CMK (cell line): ENCODE data around the gene CERS4.
"Not testable (repeated sequence)": the region's sequence is repeated elsewhere in the genome, so short reads cannot be mapped to it uniquely, and the experiment has no call there.

ENCODE experiments used
- DNase-seq: peaks from one replicate; pipeline ENCODE4 v3.0.0-alpha.2; 2010; ENCODE audit warnings: low read depth

The CERS4 gene

GRCh38 chr19:8210421-8211101, 1.4 kb downstream of the CERS4 start:
- DNase-seq = no peak

- no peak for DNase-seq
Measured at GRCh38 chr19:8212212-8212611, 3.0 kb downstream of the CERS4 start.

GRCh38 chr19:8212916-8213315, 3.7 kb downstream of the CERS4 start:
- no peak for DNase-seq

GRCh38 chr19:8213827-8214672, 4.9 kb downstream of the CERS4 start:
- DNase-seq = no peak

- peak; percentile 74 for DNase-seq
Measured at GRCh38 chr19:8214802-8215201, 5.6 kb downstream of the CERS4 start.

GRCh38 chr19:8215783-8216182, 6.6 kb downstream of the CERS4 start:
- DNase-seq = no peak

- no peak for DNase-seq
Measured at GRCh38 chr19:8216357-8216756, 7.2 kb downstream of the CERS4 start.

GRCh38 chr19:8218127-8218526, 9.0 kb downstream of the CERS4 start:
- DNase-seq = not testable (repeated sequence)

- DNase-seq = no peak
Measured at GRCh38 chr19:8220481-8220880, 11.3 kb downstream of the CERS4 start.

GRCh38 chr19:8221161-8221560, 12.0 kb downstream of the CERS4 start:
- no peak for DNase-seq

- not testable (repeated sequence) for DNase-seq
Measured at GRCh38 chr19:8223442-8223841, 14.3 kb downstream of the CERS4 start.

GRCh38 chr19:8224394-8225145, 15.4 kb downstream of the CERS4 start:
- DNase-seq = no peak

GRCh38 chr19:8231073-8231604, 22.0 kb downstream of the CERS4 start:
- no peak for DNase-seq

- DNase-seq = no peak
Measured at GRCh38 chr19:8233370-8233769, 24.2 kb downstream of the CERS4 start.

GRCh38 chr19:8237026-8237425, 27.9 kb downstream of the CERS4 start:
- DNase-seq = no peak

GRCh38 chr19:8238251-8238650, 29.1 kb downstream of the CERS4 start:
- no peak for DNase-seq

GRCh38 chr19:8239528-8240273, 30.5 kb downstream of the CERS4 start:
- no peak for DNase-seq

GRCh38 chr19:8240274-8241229, 31.4 kb downstream of the CERS4 start:
- DNase-seq = peak; percentile 85

- no peak for DNase-seq
Measured at GRCh38 chr19:8241646-8242045, 32.5 kb downstream of the CERS4 start.

GRCh38 chr19:8242211-8242821, 33.1 kb downstream of the CERS4 start:
- DNase-seq = no peak
